Neural progenitor cell (in vitro differentiated cells): ENCODE measurements around the gene ATP8B2.

Source experiments
- EZH2 ChIP-seq: fragments of 200-600 bp; sonication (generic); IDR thresholded peaks from 2 replicates; pipeline ENCODE4 v1.6.1; 2017; ENCODE audit warnings: antibody characterized with exemption, mild to moderate bottlenecking, moderate library complexity
- TF ChIP-seq, protein P1 (sequence below): fragments of 200-600 bp; sonication (generic); IDR thresholded peaks from 2 replicates; pipeline ENCODE4 v1.5.1; 2017; ENCODE audit warnings: antibody characterized with exemption, mild to moderate bottlenecking

DNA sequence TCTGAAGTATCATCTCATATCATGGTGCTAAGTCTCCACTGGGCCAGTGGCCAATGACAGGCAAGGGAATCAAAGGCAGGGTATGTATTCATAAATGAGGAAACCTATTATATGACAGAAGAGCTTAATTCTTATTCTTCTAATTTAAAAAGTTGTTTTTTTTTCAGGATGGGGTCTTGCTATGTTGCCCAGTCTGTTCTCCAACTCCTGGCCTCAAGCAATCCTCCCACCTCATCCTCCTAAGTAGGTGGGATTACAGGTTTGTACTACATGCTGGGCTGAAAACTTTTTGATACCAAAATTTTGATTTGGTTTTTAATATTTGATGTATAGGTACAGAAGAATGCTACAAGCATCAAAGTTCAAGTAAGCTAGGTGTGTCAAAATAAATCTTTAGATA is 35.0 kb downstream of the ATP8B2 start:
- TF ChIP-seq, protein P1, sequence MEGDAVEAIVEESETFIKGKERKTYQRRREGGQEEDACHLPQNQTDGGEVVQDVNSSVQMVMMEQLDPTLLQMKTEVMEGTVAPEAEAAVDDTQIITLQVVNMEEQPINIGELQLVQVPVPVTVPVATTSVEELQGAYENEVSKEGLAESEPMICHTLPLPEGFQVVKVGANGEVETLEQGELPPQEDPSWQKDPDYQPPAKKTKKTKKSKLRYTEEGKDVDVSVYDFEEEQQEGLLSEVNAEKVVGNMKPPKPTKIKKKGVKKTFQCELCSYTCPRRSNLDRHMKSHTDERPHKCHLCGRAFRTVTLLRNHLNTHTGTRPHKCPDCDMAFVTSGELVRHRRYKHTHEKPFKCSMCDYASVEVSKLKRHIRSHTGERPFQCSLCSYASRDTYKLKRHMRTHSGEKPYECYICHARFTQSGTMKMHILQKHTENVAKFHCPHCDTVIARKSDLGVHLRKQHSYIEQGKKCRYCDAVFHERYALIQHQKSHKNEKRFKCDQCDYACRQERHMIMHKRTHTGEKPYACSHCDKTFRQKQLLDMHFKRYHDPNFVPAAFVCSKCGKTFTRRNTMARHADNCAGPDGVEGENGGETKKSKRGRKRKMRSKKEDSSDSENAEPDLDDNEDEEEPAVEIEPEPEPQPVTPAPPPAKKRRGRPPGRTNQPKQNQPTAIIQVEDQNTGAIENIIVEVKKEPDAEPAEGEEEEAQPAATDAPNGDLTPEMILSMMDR, result no peak
- no peak for TF ChIP-seq EZH2
